C4-2B (cell line): ENCODE results near the gene GABRP.

Source experiments
- ZFX ChIP-seq: fragments of 450-650 bp; IDR thresholded peaks from 2 replicates; pipeline ENCODE4 v1.6.1; 2017
- TF ChIP-seq, protein P1 (sequence below): fragments of 450-650 bp; conservative IDR thresholded peaks from 2 replicates; pipeline ENCODE4 v1.5.1; 2017; ENCODE audit warnings: mild to moderate bottlenecking

DNA sequence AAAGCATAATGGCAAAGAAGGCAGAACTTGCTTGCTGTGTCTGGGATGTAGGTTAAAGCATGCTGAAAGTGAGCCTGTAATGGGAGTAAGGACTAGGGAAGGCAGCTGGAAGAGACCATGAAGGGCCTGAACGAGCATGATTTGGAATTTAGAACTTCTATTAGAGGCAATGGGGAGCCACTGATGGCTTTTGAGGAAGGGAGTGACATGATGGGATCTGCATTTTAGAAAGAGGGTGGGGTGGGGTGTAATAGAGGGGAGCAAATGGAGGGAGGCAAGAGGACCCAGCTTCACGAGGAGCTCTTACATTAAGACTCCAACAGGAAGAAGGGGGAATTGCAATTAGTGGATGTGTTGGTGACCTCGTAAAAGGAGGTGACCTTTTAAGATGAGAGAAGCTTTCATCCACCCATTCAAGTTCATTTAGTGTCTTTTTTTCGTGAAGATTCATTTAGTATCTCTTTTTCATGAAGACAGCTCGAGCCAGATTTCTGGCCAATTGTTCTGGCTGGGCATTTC is 13.6 kb upstream of the GABRP start:
- TF ChIP-seq, protein P1, sequence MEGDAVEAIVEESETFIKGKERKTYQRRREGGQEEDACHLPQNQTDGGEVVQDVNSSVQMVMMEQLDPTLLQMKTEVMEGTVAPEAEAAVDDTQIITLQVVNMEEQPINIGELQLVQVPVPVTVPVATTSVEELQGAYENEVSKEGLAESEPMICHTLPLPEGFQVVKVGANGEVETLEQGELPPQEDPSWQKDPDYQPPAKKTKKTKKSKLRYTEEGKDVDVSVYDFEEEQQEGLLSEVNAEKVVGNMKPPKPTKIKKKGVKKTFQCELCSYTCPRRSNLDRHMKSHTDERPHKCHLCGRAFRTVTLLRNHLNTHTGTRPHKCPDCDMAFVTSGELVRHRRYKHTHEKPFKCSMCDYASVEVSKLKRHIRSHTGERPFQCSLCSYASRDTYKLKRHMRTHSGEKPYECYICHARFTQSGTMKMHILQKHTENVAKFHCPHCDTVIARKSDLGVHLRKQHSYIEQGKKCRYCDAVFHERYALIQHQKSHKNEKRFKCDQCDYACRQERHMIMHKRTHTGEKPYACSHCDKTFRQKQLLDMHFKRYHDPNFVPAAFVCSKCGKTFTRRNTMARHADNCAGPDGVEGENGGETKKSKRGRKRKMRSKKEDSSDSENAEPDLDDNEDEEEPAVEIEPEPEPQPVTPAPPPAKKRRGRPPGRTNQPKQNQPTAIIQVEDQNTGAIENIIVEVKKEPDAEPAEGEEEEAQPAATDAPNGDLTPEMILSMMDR: no peak; the same call in 1 of the 2 replicates
- TF ChIP-seq ZFX: no peak
